Measurements from ENCODE around the gene NDUFB8. TPM values are rescaled to one million over a fixed set of nuclear protein-coding genes. Genes with fewer than 3 reads are reported as not detected.

The NDUFB8 gene
- total RNA-seq, 1 donor from 2014 or later, result 200 TPM

DNA sequence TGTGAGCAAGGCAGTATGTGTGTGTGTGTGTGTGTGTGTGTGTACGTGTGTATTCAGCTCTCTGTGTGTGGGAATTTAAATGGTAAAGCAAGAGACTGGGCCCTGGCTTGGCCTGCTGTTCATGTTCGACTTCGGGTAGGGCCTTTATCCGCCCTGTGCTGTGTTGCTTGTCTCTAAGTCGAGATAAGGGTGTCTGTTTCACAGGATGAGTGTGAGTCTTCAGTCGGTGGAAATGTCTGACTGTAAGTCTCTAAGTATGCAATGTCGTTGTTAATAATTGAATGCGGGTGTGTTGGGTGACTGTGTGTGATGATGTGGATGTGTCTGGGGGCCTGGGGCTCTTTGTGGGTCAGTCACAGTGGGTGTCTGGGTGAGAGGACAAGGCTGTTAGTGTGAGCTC, 40.8 kb upstream of the NDUFB8 start:
- DNase-seq (ENCODE audit: low read depth, low spot score), result no peak
- TF ChIP-seq, protein P1, sequence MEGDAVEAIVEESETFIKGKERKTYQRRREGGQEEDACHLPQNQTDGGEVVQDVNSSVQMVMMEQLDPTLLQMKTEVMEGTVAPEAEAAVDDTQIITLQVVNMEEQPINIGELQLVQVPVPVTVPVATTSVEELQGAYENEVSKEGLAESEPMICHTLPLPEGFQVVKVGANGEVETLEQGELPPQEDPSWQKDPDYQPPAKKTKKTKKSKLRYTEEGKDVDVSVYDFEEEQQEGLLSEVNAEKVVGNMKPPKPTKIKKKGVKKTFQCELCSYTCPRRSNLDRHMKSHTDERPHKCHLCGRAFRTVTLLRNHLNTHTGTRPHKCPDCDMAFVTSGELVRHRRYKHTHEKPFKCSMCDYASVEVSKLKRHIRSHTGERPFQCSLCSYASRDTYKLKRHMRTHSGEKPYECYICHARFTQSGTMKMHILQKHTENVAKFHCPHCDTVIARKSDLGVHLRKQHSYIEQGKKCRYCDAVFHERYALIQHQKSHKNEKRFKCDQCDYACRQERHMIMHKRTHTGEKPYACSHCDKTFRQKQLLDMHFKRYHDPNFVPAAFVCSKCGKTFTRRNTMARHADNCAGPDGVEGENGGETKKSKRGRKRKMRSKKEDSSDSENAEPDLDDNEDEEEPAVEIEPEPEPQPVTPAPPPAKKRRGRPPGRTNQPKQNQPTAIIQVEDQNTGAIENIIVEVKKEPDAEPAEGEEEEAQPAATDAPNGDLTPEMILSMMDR (conservative IDR thresholded peaks at IDR 0.05), result no peak
- no peaks in the 10 kb centered on the region for H3K9me3 Mint-ChIP-seq
- no peak overlapping the region for H3K4me3 Mint-ChIP-seq
- H3K36me3 Mint-ChIP-seq (ENCODE audit: low read depth), result no peaks in the 10 kb centered on the region
- peaks cover 28% of the 10 kb centered on the region for H3K27me3 Mint-ChIP-seq (ENCODE audit: low read depth)
- no peak overlapping the region for H3K27ac Mint-ChIP-seq (ENCODE audit: unreplicated experiment)
- H3K4me1 Mint-ChIP-seq, result no peaks in the 10 kb centered on the region

DNA sequence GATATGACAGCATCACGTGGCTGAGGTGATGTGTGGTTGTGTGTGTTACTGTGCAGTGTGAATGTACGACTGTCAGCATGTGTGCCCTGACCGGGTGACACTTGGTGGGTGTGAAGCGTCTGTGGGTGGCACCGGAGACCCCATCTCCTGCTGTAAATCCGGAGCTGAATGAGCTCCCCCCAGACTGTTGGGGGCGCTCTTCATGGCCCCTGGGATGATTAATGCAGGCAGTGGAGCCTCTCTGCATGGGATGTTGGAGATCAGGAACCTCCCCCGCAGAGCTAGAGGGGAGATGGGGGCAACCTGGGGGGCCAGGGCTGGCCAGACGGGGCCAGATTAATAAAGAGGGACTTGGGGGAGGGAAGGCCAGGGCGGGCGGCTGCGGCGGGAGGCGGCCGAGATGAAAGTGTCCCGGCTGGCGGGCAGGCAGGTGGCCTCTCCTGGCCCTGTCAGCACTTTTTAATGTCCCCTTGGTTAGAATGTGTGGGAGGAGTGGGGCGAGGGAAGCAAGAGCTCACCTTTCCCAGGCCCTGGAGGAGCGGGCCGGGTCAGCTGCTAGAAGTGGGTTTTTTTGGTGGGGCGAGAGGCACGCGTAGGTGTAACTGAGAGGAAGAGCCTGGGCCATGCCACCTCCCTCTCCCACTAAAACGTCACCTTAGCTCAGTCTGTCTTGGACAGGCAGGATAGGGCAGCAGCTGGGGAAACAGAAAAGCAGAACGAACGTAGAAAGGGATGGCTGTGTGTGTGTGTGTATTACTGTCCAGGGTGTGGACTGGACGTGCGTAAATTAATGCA, 40.2 kb upstream of the NDUFB8 start:
- no peaks in the 10 kb centered on the region for H3K9me3 Mint-ChIP-seq
- TF ChIP-seq, protein P1 (conservative IDR thresholded peaks at IDR 0.05), result no peak
- no peak for DNase-seq (ENCODE audit: low read depth, low spot score)

DNA sequence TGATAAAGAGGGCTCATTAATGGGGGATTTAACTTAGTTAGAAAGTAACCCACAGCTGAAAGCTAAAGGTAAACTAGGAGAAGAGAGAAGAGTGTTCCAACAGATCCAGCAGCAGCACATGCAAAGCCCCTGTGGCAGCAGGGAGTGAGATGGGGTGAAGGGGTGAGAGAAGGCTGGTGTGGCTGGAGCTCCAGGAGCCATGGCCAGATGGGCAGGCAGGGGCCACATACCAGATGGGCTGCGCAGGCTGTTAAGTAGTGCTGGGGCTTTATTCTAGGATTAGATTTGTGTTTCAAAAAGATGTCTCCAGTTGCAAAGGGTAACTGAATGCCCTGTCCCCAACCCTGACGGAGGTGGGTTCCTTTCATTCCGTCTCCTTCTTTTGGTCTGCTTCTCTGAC, 39.2 kb upstream of the NDUFB8 start:
- H3K9me3 Mint-ChIP-seq, result no peaks in the 10 kb centered on the region
- TF ChIP-seq, protein P1 (conservative IDR thresholded peaks at IDR 0.05), result no peak
- no peaks in the 10 kb centered on the region for H3K36me3 Mint-ChIP-seq (ENCODE audit: low read depth)
- no peak for DNase-seq (ENCODE audit: low read depth, low spot score)
- H3K4me3 Mint-ChIP-seq, result no peak overlapping the region
- H3K27me3 Mint-ChIP-seq (ENCODE audit: low read depth), result peaks cover 12% of the 10 kb centered on the region
- H3K27ac Mint-ChIP-seq (ENCODE audit: unreplicated experiment), result no peak overlapping the region
- no peaks in the 10 kb centered on the region for H3K4me1 Mint-ChIP-seq

More for the DNA sequence above, 40.2 kb upstream of the NDUFB8 start:
- Mint-ChIP-seq H3K27me3 (ENCODE audit: low read depth) (peaks cover 22% of the 10 kb centered on the region), H3K36me3 (ENCODE audit: low read depth) (no peaks in the 10 kb centered on the region), H3K4me3 (no peak overlapping the region), H3K4me1 (no peaks in the 10 kb centered on the region), H3K27ac (ENCODE audit: unreplicated experiment) (no peak overlapping the region)

DNA sequence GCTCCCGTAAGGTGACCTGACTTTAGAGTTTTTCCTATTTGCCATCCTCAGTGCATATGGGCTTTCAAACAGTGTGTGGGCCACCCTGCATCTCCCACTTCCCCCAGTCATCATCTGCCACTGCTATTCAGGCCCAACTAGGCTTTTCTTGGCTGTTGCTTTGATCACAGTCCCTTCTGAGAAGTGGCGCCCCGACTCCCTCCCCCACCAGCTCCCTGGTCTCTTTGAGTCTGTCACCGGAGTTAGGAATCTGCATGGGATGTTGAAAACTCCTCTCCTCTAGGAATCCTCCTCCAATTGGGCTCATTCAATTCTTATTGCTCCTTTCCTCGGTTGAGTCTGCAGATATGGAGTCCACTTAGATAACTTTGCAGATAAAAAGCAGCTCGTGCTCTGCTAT, 38.2 kb upstream of the NDUFB8 start:
- H3K4me1 Mint-ChIP-seq, result no peaks in the 10 kb centered on the region
- no peaks in the 10 kb centered on the region for H3K36me3 Mint-ChIP-seq (ENCODE audit: low read depth)
- TF ChIP-seq, protein P1 (conservative IDR thresholded peaks at IDR 0.05), result no peak
- H3K4me3 Mint-ChIP-seq, result no peak overlapping the region
- H3K27ac Mint-ChIP-seq (ENCODE audit: unreplicated experiment), result no peak overlapping the region
- no peaks in the 10 kb centered on the region for H3K9me3 Mint-ChIP-seq
- no peak for DNase-seq (ENCODE audit: low read depth, low spot score)
- H3K27me3 Mint-ChIP-seq (ENCODE audit: low read depth), result peaks cover 3% of the 10 kb centered on the region

DNA sequence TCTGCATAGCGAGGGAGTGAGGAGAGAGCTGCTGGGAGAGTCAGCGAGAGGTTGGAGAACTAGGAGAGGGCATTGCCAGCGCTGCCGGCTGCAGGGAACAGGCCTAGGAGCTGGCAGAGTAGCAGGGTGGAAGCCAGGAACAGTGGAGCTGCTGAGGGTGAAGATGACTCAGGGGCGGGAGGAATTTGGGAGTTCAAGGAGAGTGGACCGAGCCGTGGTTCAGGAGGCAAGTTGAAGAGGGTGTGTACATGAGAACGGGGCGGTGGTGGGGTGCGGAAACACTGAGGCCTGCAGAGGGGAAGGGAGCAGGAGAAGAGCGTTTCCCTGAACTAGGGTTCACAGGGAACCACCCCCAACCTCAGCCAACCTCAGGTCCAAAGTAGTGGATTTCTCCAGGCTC, 37.6 kb upstream of the NDUFB8 start:
- Mint-ChIP-seq H3K9me3 (no peaks in the 10 kb centered on the region), H3K4me3 (no peak overlapping the region), H3K36me3 (ENCODE audit: low read depth) (no peaks in the 10 kb centered on the region), H3K27me3 (ENCODE audit: low read depth) (no peaks in the 10 kb centered on the region), H3K27ac (ENCODE audit: unreplicated experiment) (no peak overlapping the region), H3K4me1 (no peaks in the 10 kb centered on the region)
- no peak for DNase-seq (ENCODE audit: low read depth, low spot score)
- TF ChIP-seq, protein P1 (conservative IDR thresholded peaks at IDR 0.05), result no peak
